ENCODE measurements around the gene CEACAM7. TPM values are rescaled to one million over a fixed set of nuclear protein-coding genes. Genes with fewer than 3 reads are reported as not detected.

CEACAM7 gene
- total and polyA plus RNA-seq, 2 donors (not counting 1 experiment from before 2014, with no cell fraction given) = not detected

GRCh38 chr19:41707502-41707812 is 19.4 kb upstream of the CEACAM7 start:
- DNase-seq = no peak
- no peak overlapping the region for H3K4me3 Mint-ChIP-seq
- no peak overlapping the region for H3K27ac ChIP-seq (ENCODE audit: low read length in 2 of 2)

More at GRCh38 chr19:41707502-41707812, 19.4 kb upstream of the CEACAM7 start:
- H3K4me1 ChIP-seq (ENCODE audit: control insufficient read depth in 2 of 2, insufficient read depth in 2 of 2, low read length in 2 of 2) = peaks cover 0 to 4% of the 10 kb centered on the region in 2 donors
- intact Hi-C loops (cut with micrococcal nuclease) = no loop called here
- no peaks in the 10 kb centered on the region for H3K36me3 ChIP-seq (replicated peaks in 1 of 2; ENCODE audit: control extremely low read depth in 1 of 2, control insufficient read depth in 1 of 2, extremely low read depth in 1 of 2, insufficient read depth in 2 of 2, low read length in 1 of 2)
- H3K27me3 ChIP-seq (replicated peaks in 1 of 4; ENCODE audit: control extremely low read depth in 1 of 4, control insufficient read depth in 3 of 4, insufficient read depth in 4 of 4, low read length in 3 of 4) = peaks cover 0 to 31% (median 7%) of the 10 kb centered on the region in 4 experiments
- H3K27me3 Mint-ChIP-seq = peaks cover 56% of the 10 kb centered on the region
- 75% methylated on average over 5 of the region's 5 CpGs for WGBS (ENCODE audit: insufficient coverage)
- H3K9ac ChIP-seq (ENCODE audit: low read length) = no peak overlapping the region
- no peaks in the 10 kb centered on the region for H3K9me3 Mint-ChIP-seq (ENCODE audit: insufficient read depth)
- POLR2A ChIA-PET = no interaction called here
- no peak overlapping the region for H2AFZ ChIP-seq (ENCODE audit: insufficient read depth, low read depth, low read length, poor library complexity, severe bottlenecking)
- no peak overlapping the region for H3K4me2 ChIP-seq (replicated peaks; ENCODE audit: low read depth, low read length, poor library complexity, severe bottlenecking)
- no peaks in the 10 kb centered on the region for H4K20me1 ChIP-seq (ENCODE audit: control insufficient read depth, insufficient read depth, low read length, poor library complexity, severe bottlenecking)
- ATAC-seq (ENCODE audit: low read depth) = no peak
- CTCF ChIA-PET = interaction anchor here (0.6 to 1.8 kb wide), 11 partner anchors 9 to 69 kb away, joined by 3 to 9 read pairs (median 3); no protein-coding TSS in a partner anchor
- no peak overlapping the region for H3K27ac Mint-ChIP-seq
- H3K79me2 ChIP-seq (ENCODE audit: control insufficient read depth, insufficient read depth, low read length) = no peaks in the 10 kb centered on the region
- no peak overlapping the region for H3K4me3 ChIP-seq (ENCODE audit: control extremely low read depth in 1 of 5, extremely low read depth in 1 of 5, insufficient read depth in 1 of 5, low read depth in 2 of 5, low read length in 4 of 5)
- peaks cover 4% of the 10 kb centered on the region for H3K4me1 Mint-ChIP-seq
- TF ChIP-seq CTCF (IDR thresholded peaks at IDR 0.05) = no peak
- TF ChIP-seq EZH2 (IDR thresholded peaks at IDR 0.05; ENCODE audit: borderline replicate concordance, insufficient read depth, low read depth, low read length, poor library complexity, severe bottlenecking) = no peak
- H3K9me3 ChIP-seq (ENCODE audit: control extremely low read depth in 1 of 3, control insufficient read depth in 2 of 3, insufficient read depth in 1 of 3, low read length in 2 of 3) = peaks cover 0 to 13% (median 0%) of the 10 kb centered on the region in 3 donors

All from B cell (primary cell).